Bronchial epithelial cell (primary cell): ENCODE results near the gene CPNE2. TPM values are rescaled to one million over a fixed set of nuclear protein-coding genes. Genes with fewer than 3 reads are reported as not detected.

Experiments used
- DNase-seq: peaks from one replicate; pipeline ENCODE4 v3.0.0-alpha.2; 2010; ENCODE audit warnings: low read depth
- FAIRE-seq: peaks from 2 replicates; lab custom pipeline; 2011; peaks lifted over from hg19 to GRCh38; lab: Jason Lieb, UNC
- H3K27me3 ChIP-seq: 2 replicates; pipeline ENCODE4 v1.5.1; 2011; ENCODE audit warnings: low read length; ENCODE audit not compliant: control insufficient read depth, insufficient read depth
- H3K36me3 ChIP-seq: 2 replicates; pipeline ENCODE4 v1.5.1; 2011; ENCODE audit warnings: low read length; ENCODE audit not compliant: control insufficient read depth, insufficient read depth
- H3K4me3 ChIP-seq: 2 replicates; pipeline ENCODE4 v1.5.1; 2011; ENCODE audit warnings: mild to moderate bottlenecking, low read depth, low read length, control low read depth
- CTCF ChIP-seq: IDR thresholded peaks from 2 replicates; pipeline ENCODE4 v1.5.1; 2011; ENCODE audit warnings: mild to moderate bottlenecking, moderate library complexity, low read length, control low read depth, inconsistent platforms; ENCODE audit not compliant: insufficient read depth, severe bottlenecking
- total RNA-seq: library from RNA; depleted of rRNA; stranded (reverse); fragments of >200 nt; gene quantifications from 2 replicates; pipeline ENCODE4 v1.2.1, GENCODE V29; 2014

The CPNE2 gene
- total RNA-seq, 1 donor from 2014 or later: 5.0 TPM

GRCh38 chr16:57131351-57131970 lies 39.1 kb downstream of the CPNE2 start:
- Histone ChIP-seq H3K36me3 (no peaks in the 10 kb centered on the region), H3K27me3 (no peaks in the 10 kb centered on the region), H3K4me3 (no peak overlapping the region)
- FAIRE-seq: no peak
- no peak for DNase-seq
- no peak for TF ChIP-seq CTCF

GRCh38 chr16:57132470-57132869 lies 40.1 kb downstream of the CPNE2 start:
- DNase-seq: no peak
- FAIRE-seq: no peak
- H3K4me3 ChIP-seq: no peak overlapping the region

DNA sequence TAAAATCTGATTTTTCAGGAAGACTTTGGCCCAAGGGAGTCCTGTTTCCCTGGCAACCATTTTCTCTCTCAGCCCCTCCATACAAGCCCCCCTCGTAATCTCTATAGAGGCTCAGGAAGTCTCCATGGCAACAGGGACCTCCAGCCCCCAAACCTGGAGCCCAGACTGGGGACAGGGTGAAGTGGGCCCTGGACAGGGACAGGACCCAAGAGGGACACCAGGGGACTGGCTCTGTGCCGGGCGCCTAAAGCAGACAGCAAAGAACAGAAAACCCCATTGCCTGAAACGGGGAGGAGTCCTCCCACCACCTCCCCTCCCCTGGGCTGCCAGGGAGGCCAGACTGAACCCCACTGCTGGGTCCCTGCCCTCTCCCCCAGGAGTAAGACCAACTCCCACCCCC lies 40.6 kb downstream of the CPNE2 start:
- TF ChIP-seq CTCF: no peak
- H3K36me3 ChIP-seq: no peaks in the 10 kb centered on the region
- H3K27me3 ChIP-seq: no peaks in the 10 kb centered on the region
- no peak overlapping the region for H3K4me3 ChIP-seq
- no peak for FAIRE-seq
- no peak for DNase-seq

More at GRCh38 chr16:57132470-57132869, 40.1 kb downstream of the CPNE2 start:
- no peaks in the 10 kb centered on the region for H3K36me3 ChIP-seq
- no peaks in the 10 kb centered on the region for H3K27me3 ChIP-seq
- TF ChIP-seq CTCF: no peak

DNA sequence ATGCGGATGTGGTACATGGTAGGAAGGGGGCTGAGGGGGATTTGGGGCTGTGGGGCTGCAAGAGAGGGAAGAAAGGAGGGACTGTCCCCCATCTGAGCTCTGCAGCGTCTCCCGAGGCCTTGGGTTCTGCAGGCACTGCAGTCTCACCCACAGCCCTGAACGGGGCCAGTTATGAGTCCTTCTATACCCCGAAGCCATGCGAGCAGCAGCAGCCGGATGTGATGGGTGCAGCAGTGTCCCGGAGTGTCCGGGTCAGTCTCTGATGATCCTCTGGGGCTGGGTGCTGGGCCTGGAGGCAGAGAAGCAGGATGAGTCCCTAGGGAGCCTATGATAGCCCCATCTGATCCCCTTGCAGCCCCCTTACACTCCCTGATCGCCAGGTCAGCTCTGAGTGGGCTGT lies 41.5 kb downstream of the CPNE2 start:
- FAIRE-seq: no peak

GRCh38 chr16:57134982-57135381 lies 42.6 kb downstream of the CPNE2 start:
- H3K27me3 ChIP-seq: no peaks in the 10 kb centered on the region
- DNase-seq (no peak), FAIRE-seq (no peak)
- no peak for TF ChIP-seq CTCF
- H3K36me3 ChIP-seq: no peaks in the 10 kb centered on the region
- H3K4me3 ChIP-seq: no peak overlapping the region

More for the DNA sequence above, 41.5 kb downstream of the CPNE2 start:
- Histone ChIP-seq H3K27me3 (no peaks in the 10 kb centered on the region), H3K36me3 (no peaks in the 10 kb centered on the region), H3K4me3 (no peak overlapping the region)
- TF ChIP-seq CTCF: no peak
- DNase-seq: no peak

- Histone ChIP-seq H3K36me3 (no peaks in the 10 kb centered on the region), H3K27me3 (no peaks in the 10 kb centered on the region), H3K4me3 (no peak overlapping the region)
- DNase-seq (no peak), FAIRE-seq (no peak)
- TF ChIP-seq CTCF: no peak
Observed at GRCh38 chr16:57137043-57137442, 44.7 kb downstream of the CPNE2 start.
